ENCODE data around the gene CLPTM1L.
A peak's percentile ranks its signal among the peaks of the same experiment; 100 is the strongest.

The CLPTM1L gene

DNA sequence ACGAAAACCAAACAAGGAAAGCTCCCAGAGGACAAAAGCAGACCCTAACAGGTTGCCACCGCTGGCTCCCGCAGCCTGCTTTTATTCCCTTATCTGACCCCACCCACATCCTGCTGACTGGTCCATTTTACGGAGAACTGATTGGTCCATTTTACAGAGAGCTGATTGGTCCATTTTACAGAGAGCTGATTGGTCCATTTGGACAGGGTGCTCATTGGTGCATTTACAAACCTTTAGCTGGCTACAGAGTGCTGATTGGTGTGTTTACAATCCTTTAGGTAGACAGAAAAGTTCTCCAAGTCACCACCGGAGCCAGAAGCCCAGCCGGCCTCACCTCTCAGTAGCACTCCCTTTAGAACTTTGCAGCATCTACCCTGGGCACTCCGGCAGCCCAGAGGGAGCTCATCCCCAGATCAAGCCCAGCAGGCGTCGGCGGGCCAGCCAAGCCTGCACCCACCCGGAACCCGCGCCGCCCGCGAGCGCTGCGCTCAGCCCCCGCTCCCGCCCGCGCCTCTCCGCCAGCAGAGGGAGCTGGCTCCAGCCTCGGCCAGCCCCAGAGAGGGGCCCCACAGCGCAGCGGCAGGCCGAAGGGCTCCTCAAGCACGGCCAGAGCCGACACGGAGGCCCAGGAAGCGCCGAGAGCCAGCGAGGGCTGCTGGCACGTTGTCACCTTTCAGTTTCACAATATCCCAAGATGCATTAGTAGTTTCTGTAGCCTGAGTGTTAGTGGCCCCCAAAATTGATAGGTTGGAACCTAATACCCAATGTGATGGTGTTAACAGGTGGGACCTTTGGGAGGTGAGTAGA is 35.3 kb upstream of the CLPTM1L start (continued):
- TF ChIP-seq, protein P1, sequence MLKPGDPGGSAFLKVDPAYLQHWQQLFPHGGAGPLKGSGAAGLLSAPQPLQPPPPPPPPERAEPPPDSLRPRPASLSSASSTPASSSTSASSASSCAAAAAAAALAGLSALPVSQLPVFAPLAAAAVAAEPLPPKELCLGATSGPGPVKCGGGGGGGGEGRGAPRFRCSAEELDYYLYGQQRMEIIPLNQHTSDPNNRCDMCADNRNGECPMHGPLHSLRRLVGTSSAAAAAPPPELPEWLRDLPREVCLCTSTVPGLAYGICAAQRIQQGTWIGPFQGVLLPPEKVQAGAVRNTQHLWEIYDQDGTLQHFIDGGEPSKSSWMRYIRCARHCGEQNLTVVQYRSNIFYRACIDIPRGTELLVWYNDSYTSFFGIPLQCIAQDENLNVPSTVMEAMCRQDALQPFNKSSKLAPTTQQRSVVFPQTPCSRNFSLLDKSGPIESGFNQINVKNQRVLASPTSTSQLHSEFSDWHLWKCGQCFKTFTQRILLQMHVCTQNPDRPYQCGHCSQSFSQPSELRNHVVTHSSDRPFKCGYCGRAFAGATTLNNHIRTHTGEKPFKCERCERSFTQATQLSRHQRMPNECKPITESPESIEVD (tag by site-specific recombination; IDR thresholded peaks at IDR 0.05), result no peak
- TF ChIP-seq ZEB2 (tag by site-specific recombination; IDR thresholded peaks at IDR 0.05) (no peak), GLIS2 (tag by site-specific recombination; IDR thresholded peaks at IDR 0.05) (peak; percentile 43; the same call in 1 of the 2 replicates), SCRT2 (tag by site-specific recombination; IDR thresholded peaks at IDR 0.05) (peak; percentile 90), MYNN (tag by site-specific recombination; IDR thresholded peaks at IDR 0.05; ENCODE audit: borderline replicate concordance) (no peak), SETDB1 (IDR thresholded peaks at IDR 0.05; ENCODE audit: insufficient read length, low read length) (no peak), ZNF2 (tag by site-specific recombination; IDR thresholded peaks at IDR 0.05) (no peak), ZNF555 (tag by site-specific recombination; conservative IDR thresholded peaks at IDR 0.05) (no peak), ZNF768 (tag by site-specific recombination; IDR thresholded peaks at IDR 0.05) (no peak), ZNF221 (tag by site-specific recombination; IDR thresholded peaks at IDR 0.05; ENCODE audit: borderline replicate concordance) (no peak), ZNF600 (tag by site-specific recombination; IDR thresholded peaks at IDR 0.05) (no peak), ZFP69B (tag by site-specific recombination; IDR thresholded peaks at IDR 0.05) (peak; percentile 90), SP3 (tag by site-specific recombination; IDR thresholded peaks at IDR 0.05) (no peak), ZNF544 (tag by site-specific recombination; IDR thresholded peaks at IDR 0.05) (no peak), ZNF366 (tag by site-specific recombination; conservative IDR thresholded peaks at IDR 0.05) (no peak), ZNF391 (tag by site-specific recombination; IDR thresholded peaks at IDR 0.05; ENCODE audit: borderline replicate concordance, low read depth) (no peak)
- TF ChIP-seq, protein P2, sequence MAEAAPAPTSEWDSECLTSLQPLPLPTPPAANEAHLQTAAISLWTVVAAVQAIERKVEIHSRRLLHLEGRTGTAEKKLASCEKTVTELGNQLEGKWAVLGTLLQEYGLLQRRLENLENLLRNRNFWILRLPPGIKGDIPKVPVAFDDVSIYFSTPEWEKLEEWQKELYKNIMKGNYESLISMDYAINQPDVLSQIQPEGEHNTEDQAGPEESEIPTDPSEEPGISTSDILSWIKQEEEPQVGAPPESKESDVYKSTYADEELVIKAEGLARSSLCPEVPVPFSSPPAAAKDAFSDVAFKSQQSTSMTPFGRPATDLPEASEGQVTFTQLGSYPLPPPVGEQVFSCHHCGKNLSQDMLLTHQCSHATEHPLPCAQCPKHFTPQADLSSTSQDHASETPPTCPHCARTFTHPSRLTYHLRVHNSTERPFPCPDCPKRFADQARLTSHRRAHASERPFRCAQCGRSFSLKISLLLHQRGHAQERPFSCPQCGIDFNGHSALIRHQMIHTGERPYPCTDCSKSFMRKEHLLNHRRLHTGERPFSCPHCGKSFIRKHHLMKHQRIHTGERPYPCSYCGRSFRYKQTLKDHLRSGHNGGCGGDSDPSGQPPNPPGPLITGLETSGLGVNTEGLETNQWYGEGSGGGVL (tag by site-specific recombination; IDR thresholded peaks at IDR 0.05), result no peak
- TF ChIP-seq, protein P3, sequence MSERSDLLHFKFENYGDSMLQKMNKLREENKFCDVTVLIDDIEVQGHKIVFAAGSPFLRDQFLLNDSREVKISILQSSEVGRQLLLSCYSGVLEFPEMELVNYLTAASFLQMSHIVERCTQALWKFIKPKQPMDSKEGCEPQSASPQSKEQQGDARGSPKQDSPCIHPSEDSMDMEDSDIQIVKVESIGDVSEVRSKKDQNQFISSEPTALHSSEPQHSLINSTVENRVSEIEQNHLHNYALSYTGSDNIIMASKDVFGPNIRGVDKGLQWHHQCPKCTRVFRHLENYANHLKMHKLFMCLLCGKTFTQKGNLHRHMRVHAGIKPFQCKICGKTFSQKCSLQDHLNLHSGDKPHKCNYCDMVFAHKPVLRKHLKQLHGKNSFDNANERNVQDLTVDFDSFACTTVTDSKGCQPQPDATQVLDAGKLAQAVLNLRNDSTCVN (tag by site-specific recombination; optimal IDR thresholded peaks at IDR 0.05), result peak; percentile 44
- TF ChIP-seq, protein P4, sequence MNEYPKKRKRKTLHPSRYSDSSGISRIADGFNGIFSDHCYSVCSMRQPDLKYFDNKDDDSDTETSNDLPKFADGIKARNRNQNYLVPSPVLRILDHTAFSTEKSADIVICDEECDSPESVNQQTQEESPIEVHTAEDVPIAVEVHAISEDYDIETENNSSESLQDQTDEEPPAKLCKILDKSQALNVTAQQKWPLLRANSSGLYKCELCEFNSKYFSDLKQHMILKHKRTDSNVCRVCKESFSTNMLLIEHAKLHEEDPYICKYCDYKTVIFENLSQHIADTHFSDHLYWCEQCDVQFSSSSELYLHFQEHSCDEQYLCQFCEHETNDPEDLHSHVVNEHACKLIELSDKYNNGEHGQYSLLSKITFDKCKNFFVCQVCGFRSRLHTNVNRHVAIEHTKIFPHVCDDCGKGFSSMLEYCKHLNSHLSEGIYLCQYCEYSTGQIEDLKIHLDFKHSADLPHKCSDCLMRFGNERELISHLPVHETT (tag by site-specific recombination; IDR thresholded peaks at IDR 0.05), result no peak
- TF ChIP-seq, protein P5, sequence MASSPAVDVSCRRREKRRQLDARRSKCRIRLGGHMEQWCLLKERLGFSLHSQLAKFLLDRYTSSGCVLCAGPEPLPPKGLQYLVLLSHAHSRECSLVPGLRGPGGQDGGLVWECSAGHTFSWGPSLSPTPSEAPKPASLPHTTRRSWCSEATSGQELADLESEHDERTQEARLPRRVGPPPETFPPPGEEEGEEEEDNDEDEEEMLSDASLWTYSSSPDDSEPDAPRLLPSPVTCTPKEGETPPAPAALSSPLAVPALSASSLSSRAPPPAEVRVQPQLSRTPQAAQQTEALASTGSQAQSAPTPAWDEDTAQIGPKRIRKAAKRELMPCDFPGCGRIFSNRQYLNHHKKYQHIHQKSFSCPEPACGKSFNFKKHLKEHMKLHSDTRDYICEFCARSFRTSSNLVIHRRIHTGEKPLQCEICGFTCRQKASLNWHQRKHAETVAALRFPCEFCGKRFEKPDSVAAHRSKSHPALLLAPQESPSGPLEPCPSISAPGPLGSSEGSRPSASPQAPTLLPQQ (tag by site-specific recombination; IDR thresholded peaks at IDR 0.05), result peak; percentile 96
- TF ChIP-seq, protein P6, sequence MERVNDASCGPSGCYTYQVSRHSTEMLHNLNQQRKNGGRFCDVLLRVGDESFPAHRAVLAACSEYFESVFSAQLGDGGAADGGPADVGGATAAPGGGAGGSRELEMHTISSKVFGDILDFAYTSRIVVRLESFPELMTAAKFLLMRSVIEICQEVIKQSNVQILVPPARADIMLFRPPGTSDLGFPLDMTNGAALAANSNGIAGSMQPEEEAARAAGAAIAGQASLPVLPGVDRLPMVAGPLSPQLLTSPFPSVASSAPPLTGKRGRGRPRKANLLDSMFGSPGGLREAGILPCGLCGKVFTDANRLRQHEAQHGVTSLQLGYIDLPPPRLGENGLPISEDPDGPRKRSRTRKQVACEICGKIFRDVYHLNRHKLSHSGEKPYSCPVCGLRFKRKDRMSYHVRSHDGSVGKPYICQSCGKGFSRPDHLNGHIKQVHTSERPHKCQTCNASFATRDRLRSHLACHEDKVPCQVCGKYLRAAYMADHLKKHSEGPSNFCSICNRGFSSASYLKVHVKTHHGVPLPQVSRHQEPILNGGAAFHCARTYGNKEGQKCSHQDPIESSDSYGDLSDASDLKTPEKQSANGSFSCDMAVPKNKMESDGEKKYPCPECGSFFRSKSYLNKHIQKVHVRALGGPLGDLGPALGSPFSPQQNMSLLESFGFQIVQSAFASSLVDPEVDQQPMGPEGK (tag by site-specific recombination; IDR thresholded peaks at IDR 0.05), result no peak
- TF ChIP-seq, protein P7, sequence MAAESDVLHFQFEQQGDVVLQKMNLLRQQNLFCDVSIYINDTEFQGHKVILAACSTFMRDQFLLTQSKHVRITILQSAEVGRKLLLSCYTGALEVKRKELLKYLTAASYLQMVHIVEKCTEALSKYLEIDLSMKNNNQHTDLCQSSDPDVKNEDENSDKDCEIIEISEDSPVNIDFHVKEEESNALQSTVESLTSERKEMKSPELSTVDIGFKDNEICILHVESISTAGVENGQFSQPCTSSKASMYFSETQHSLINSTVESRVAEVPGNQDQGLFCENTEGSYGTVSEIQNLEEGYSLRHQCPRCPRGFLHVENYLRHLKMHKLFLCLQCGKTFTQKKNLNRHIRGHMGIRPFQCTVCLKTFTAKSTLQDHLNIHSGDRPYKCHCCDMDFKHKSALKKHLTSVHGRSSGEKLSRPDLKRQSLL (tag by site-specific recombination; IDR thresholded peaks at IDR 0.05), result no peak

All from HEK293 (cell line).